Measurements from ENCODE around the gene STT3A.

DNA sequence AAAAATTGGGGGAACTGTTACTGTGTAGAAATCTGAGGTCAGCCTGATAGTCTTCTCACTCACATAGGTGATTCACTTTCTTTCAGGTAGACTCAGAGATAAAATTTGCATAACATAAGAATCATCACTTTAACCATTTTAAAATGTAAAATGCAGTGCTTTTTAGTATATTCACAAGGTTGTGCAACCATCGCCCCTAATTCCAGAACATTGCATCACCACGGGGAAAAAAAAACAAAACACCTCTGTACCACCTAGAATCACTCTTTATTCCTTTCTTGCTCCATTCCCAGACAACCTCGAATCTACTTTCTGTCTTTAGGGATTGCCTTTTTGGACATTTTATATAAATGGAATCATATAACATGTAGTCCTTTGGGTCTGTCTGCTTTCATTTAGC is 53.2 kb downstream of the STT3A start:
- TF ChIP-seq, protein P1, sequence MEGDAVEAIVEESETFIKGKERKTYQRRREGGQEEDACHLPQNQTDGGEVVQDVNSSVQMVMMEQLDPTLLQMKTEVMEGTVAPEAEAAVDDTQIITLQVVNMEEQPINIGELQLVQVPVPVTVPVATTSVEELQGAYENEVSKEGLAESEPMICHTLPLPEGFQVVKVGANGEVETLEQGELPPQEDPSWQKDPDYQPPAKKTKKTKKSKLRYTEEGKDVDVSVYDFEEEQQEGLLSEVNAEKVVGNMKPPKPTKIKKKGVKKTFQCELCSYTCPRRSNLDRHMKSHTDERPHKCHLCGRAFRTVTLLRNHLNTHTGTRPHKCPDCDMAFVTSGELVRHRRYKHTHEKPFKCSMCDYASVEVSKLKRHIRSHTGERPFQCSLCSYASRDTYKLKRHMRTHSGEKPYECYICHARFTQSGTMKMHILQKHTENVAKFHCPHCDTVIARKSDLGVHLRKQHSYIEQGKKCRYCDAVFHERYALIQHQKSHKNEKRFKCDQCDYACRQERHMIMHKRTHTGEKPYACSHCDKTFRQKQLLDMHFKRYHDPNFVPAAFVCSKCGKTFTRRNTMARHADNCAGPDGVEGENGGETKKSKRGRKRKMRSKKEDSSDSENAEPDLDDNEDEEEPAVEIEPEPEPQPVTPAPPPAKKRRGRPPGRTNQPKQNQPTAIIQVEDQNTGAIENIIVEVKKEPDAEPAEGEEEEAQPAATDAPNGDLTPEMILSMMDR (conservative IDR thresholded peaks at IDR 0.05) = no peak
- TF ChIP-seq EZH2 (IDR thresholded peaks at IDR 0.05; ENCODE audit: low read depth) = no peak
